Mononuclear cell (primary cell): ENCODE measurements around the gene LRATD1. TPM values are rescaled to one million over a fixed set of nuclear protein-coding genes. Genes with fewer than 3 reads are reported as not detected.

Experiments used
- H3K27me3 ChIP-seq: 2 replicates; pipeline ENCODE4 v1.6.0; 2011; ENCODE audit warnings: low read length, control low read depth; ENCODE audit not compliant: insufficient read depth
- H3K4me1 ChIP-seq: 2 replicates; pipeline ENCODE4 v1.5.1; 2011; ENCODE audit warnings: mild to moderate bottlenecking, low read length, control low read depth; ENCODE audit not compliant: insufficient read depth
- H3K4me3 ChIP-seq: 2 replicates; pipeline ENCODE4 v1.5.1; 2011; ENCODE audit warnings: mild to moderate bottlenecking, low read length, moderate library complexity
- H3K9me3 ChIP-seq: 2 replicates; pipeline ENCODE4 v1.5.1; 2011; ENCODE audit warnings: low read depth, mild to moderate bottlenecking, control low read depth, low read length
- total RNA-seq: library from RNA; depleted of rRNA; stranded (reverse); fragments of >200 nt; gene quantifications from one replicate; pipeline ENCODE4 v1.2.3, GENCODE V29; 2012

The LRATD1 gene
- total RNA-seq, 1 donor, result under 0.01 TPM

- Histone ChIP-seq H3K27me3 (no peaks in the 10 kb centered on the region), H3K9me3 (no peaks in the 10 kb centered on the region), H3K4me3 (no peak overlapping the region), H3K4me1 (no peaks in the 10 kb centered on the region)
These were observed 17.5 kb downstream of the LRATD1 start for GRCh38 chr2:14650066-14650465.

DNA sequence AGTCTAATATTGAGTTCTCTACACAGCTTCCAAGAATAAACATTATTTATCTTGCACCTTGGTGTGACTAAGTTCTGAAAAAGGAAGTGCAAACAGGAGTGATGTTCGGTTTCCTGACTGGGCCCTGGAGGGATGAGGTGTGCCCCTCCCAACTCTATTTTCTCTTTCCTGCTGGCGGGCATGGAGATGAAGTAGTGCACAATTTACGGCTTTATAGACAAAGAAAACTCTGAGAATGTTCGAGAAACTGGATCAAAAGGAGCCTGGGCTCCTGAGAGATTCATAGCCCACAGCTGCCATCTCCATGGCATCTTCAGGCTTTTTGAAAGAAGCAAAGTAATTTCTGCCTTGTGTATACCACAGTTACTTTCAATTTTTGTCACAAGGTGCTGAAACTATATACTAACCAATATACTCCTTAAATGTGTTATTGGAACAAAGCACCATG, 22.3 kb downstream of the LRATD1 start:
- no peaks in the 10 kb centered on the region for H3K9me3 ChIP-seq
- H3K4me1 ChIP-seq, result no peaks in the 10 kb centered on the region
- H3K27me3 ChIP-seq, result no peaks in the 10 kb centered on the region
- H3K4me3 ChIP-seq, result no peak overlapping the region

- Histone ChIP-seq H3K4me1 (no peaks in the 10 kb centered on the region), H3K9me3 (no peaks in the 10 kb centered on the region), H3K27me3 (no peaks in the 10 kb centered on the region), H3K4me3 (no peak overlapping the region)
These were observed 23.6 kb downstream of the LRATD1 start for GRCh38 chr2:14656146-14656545.

DNA sequence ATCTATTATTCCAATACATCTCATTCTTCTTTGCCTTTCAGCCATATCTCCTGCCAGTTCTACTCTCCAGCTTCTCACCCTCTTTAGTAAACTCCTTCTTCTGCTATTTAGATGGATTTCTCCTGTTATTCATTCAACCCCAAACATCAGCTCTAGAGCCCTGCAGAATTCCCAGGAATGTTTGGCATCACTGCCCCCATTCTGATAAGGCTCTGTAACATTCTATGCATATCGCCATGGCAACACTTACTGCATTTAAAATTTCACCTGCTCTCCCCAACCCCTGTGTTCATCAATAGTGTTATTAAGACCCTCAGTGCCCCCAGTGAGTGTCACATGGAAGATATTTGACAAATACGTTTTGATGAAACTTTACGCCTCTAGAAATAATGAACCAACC, 28.6 kb downstream of the LRATD1 start:
- Histone ChIP-seq H3K9me3 (no peaks in the 10 kb centered on the region), H3K27me3 (no peaks in the 10 kb centered on the region), H3K4me1 (no peaks in the 10 kb centered on the region), H3K4me3 (no peak overlapping the region)

DNA sequence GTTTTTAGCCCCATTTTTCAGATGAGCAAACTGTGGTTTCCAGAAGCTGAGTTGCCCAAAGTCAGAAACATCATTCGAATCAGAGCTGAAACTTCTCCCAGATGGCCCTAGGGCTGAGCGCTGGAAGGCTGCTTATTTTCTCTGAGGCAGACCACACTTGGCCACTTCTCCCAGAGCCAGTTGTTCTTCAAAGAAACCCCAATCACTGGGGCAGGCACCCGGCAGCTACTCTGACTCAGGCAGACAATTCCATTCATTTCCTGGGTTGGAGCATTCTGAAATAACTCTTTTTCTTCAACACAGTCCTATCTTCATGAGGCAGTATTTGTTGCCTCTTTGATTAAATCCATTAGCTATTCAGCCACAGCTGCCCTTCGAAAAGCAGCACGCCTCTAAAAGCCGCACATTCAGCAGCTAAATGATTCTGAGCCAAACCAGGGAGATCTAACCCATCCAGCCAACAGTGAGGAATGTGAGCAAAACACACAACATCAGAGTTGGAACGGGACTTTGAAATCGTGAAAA, 40.9 kb downstream of the LRATD1 start:
- Histone ChIP-seq H3K4me1 (no peaks in the 10 kb centered on the region), H3K9me3 (no peaks in the 10 kb centered on the region), H3K4me3 (no peak overlapping the region), H3K27me3 (no peaks in the 10 kb centered on the region)

- no peak overlapping the region for H3K4me3 ChIP-seq
- no peaks in the 10 kb centered on the region for H3K4me1 ChIP-seq
- H3K9me3 ChIP-seq, result no peaks in the 10 kb centered on the region
- no peaks in the 10 kb centered on the region for H3K27me3 ChIP-seq
These were observed 43.0 kb downstream of the LRATD1 start for GRCh38 chr2:14675489-14675888.

GRCh38 chr2:14676371-14676770, 43.9 kb downstream of the LRATD1 start:
- no peaks in the 10 kb centered on the region for H3K9me3 ChIP-seq
- no peaks in the 10 kb centered on the region for H3K27me3 ChIP-seq
- no peaks in the 10 kb centered on the region for H3K4me1 ChIP-seq
- no peak overlapping the region for H3K4me3 ChIP-seq

DNA sequence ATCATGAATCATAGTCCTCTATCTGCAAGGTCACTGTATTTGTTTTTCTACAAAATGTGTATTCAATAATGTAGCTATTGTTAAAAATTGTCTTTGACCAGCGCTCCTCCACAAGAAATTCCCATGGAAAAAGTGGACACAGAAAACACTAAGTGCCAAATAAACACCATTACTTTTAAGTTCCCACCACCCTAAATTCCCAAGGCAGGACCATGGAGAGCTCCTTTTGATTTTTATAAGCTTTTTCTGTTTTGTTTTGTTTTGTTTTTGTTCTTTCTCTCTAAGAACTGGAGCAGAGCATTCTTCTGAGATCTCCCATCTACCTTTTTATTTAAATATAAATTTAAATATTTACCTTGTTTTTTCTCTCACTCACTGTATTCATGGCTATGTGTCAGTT, 44.5 kb downstream of the LRATD1 start:
- Histone ChIP-seq H3K27me3 (no peaks in the 10 kb centered on the region), H3K4me1 (no peaks in the 10 kb centered on the region), H3K4me3 (no peak overlapping the region), H3K9me3 (no peaks in the 10 kb centered on the region)

GRCh38 chr2:14678761-14679160, 46.2 kb downstream of the LRATD1 start:
- Histone ChIP-seq H3K27me3 (no peaks in the 10 kb centered on the region), H3K9me3 (no peaks in the 10 kb centered on the region), H3K4me1 (no peaks in the 10 kb centered on the region), H3K4me3 (no peak overlapping the region)

DNA sequence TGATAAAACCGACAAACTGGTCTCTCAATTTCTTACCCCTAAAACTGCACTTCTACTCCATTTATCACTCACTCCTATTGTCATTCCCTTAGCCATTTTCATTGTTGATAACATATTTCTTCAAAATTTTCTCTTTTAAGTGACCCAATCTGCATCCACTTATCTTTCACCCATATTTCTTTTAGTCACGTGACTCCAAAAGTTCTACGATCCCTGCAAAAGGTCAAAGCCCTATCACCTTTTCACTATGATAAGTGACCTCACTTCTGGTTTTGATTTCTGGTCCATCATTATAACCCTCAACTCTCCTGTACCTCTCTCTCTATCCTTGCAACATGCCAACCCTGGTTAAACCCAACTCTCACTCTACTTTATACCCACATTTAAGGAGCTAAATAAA, 49.1 kb downstream of the LRATD1 start:
- H3K4me3 ChIP-seq, result no peak overlapping the region
- no peaks in the 10 kb centered on the region for H3K27me3 ChIP-seq
- no peaks in the 10 kb centered on the region for H3K4me1 ChIP-seq
- no peaks in the 10 kb centered on the region for H3K9me3 ChIP-seq
